K562 (cell line): ENCODE data around the gene SYS1.

Experiments used
- CEBPB ChIP-seq: fragments of 450-650 bp; IDR thresholded peaks from 2 replicates; pipeline ENCODE4 v1.6.1; 2016; ENCODE audit warnings: missing genetic modification characterization, missing compliant biosample characterization
- CTCF ChIP-seq, 3 experiments: IDR thresholded peaks in 2 of 3; conservative IDR thresholded peaks in 1 of 3; 2 replicates each; pipeline ENCODE4 v1.5.1; 2011 to 2012; ENCODE audit warnings: low read length in 3 of 3, mild to moderate bottlenecking in 3 of 3, control low read depth in 2 of 3, improper control_type of control experiment in 1 of 3, inconsistent platforms in 1 of 3, low read depth in 1 of 3, mixed read lengths in 1 of 3, moderate library complexity in 1 of 3; ENCODE audit not compliant: insufficient read depth in 2 of 3
- FOXO4 ChIP-seq: fragments of 450-650 bp; formaldehyde crosslinking; IDR thresholded peaks from 2 replicates; pipeline ENCODE4 v1.4.0; 2020; ENCODE audit warnings: mild to moderate bottlenecking, moderate library complexity
- HMGXB4 ChIP-seq: sonication (generic); formaldehyde crosslinking; IDR thresholded peaks from 2 replicates; pipeline ENCODE4 v1.8.1; 2023; ENCODE audit warnings: mild to moderate bottlenecking, missing genetic modification reagents
- KDM5B ChIP-seq: fragments of 200-600 bp; sonication (generic); IDR thresholded peaks from 2 replicates; pipeline ENCODE4 v1.6.1; 2012; ENCODE audit warnings: low read depth, mild to moderate bottlenecking, moderate library complexity, low read length, control low read depth, inconsistent platforms; ENCODE audit not compliant: insufficient replicate concordance
- SIRT6 ChIP-seq: IDR thresholded peaks from one replicate; pipeline ENCODE4 v1.6.1; 2012; ENCODE audit warnings: low read depth, mild to moderate bottlenecking, control low read depth, inconsistent platforms, low read length, moderate library complexity
- TBL1XR1 ChIP-seq, 2 experiments: IDR thresholded peaks; 2 replicates each; pipeline ENCODE4 v1.6.1; 2012; ENCODE audit warnings: improper control_type of control experiment in 2 of 2, low read length in 2 of 2, mild to moderate bottlenecking in 1 of 2
- ZBTB26 ChIP-seq: fragments of 450-650 bp; formaldehyde crosslinking; IDR thresholded peaks from 2 replicates; pipeline ENCODE4 v1.4.0; 2022; ENCODE audit warnings: missing genetic modification characterization

- TF ChIP-seq FOXO4 (CRISPR knock-in tag) (no peak), SIRT6 (no peak), HMGXB4 (CRISPR knock-in tag) (no peak), CTCF (IDR thresholded peaks at IDR 0.05 in 2 of 3, conservative IDR thresholded peaks at IDR 0.05 in 1 of 3; ENCODE audit: insufficient read depth in 2 of 3, low read depth in 1 of 3, low read length in 3 of 3) (no peak), TBL1XR1 (IDR thresholded peaks at IDR 0.05; ENCODE audit: low read length in 2 of 2) (no peak), KDM5B (no peak), ZBTB26 (no peak), CEBPB (tag) (no peak)
Measured at GRCh38 chr20:45313943-45314342, 49.0 kb upstream of the SYS1 start.
